GM12891 (cell line): ENCODE data around the gene ODAD4. TPM values are rescaled to one million over a fixed set of nuclear protein-coding genes. Genes with fewer than 3 reads are reported as not detected.

Experiments
- DNase-seq: peaks from one replicate; pipeline ENCODE4 v3.0.0; 2011; ENCODE audit warnings: low spot score; ENCODE audit not compliant: insufficient read length
- FAIRE-seq: peaks from 2 replicates; lab custom pipeline; 2011; peaks lifted over from hg19 to GRCh38; lab: Jason Lieb, UNC
- PAX5 ChIP-seq: IDR thresholded peaks from 2 replicates; pipeline ENCODE4 v1.6.1; 2011; ENCODE audit warnings: low read length, moderate library complexity, mild to moderate bottlenecking; ENCODE audit not compliant: insufficient read depth, severe bottlenecking
- POLR2A ChIP-seq: IDR thresholded peaks from 2 replicates; pipeline ENCODE4 v1.6.1; 2011; ENCODE audit warnings: low read depth, low read length, control low read depth
- POLR2AphosphoS5 ChIP-seq: IDR thresholded peaks from 2 replicates; pipeline ENCODE4 v1.6.1; 2011; ENCODE audit warnings: low read depth, low read length, control low read depth
- POU2F2 ChIP-seq: IDR thresholded peaks from 2 replicates; pipeline ENCODE4 v1.6.1; 2011; ENCODE audit warnings: low read depth, mild to moderate bottlenecking, control low read depth, low read length, moderate library complexity
- SPI1 ChIP-seq: IDR thresholded peaks from 2 replicates; pipeline ENCODE4 v1.6.1; 2011; ENCODE audit warnings: low read depth, low read length, control low read depth
- TAF1 ChIP-seq: IDR thresholded peaks from 2 replicates; pipeline ENCODE4 v1.6.1; 2011; ENCODE audit warnings: low read depth, low read length, control low read depth
- polyA plus RNA-seq: library from polyadenylated mRNA; unstranded; fragments of >200 nt; gene quantifications from one replicate; pipeline ENCODE4 v1.2.1, GENCODE V29; 2012; ENCODE audit warnings: low read depth, missing spikeins, inconsistent platforms; ENCODE audit not compliant: missing spikeins

The ODAD4 gene
- 0.51 TPM for polyA plus RNA-seq

GRCh38 chr17:41930009-41930832 lies at the start of gene ODAD4:
Gene ODAD4 (plus strand): TSS chr17:41930617. CDS start chr17:41930724, 107 bp downstream.
- TF ChIP-seq TAF1 (peak; percentile 74), SPI1 (no peak; the same call in 1 of the 2 replicates), POU2F2 (no peak), POLR2AphosphoS5 (peak; percentile 90), POLR2A (peak; percentile 90), PAX5 (peak; percentile 59)
- FAIRE-seq, result peak; percentile 93

GRCh38 chr17:41882756-41883155 lies 47.7 kb upstream of the ODAD4 start:
- TF ChIP-seq POLR2AphosphoS5 (no peak), POU2F2 (no peak), TAF1 (no peak), PAX5 (no peak), POLR2A (no peak), SPI1 (no peak)
- FAIRE-seq, result no peak
- DNase-seq, result no peak

More at GRCh38 chr17:41930009-41930832, at the start of gene ODAD4:
- DNase-seq, result peak; percentile 88

GRCh38 chr17:41885733-41886132 lies 44.7 kb upstream of the ODAD4 start:
- no peak for TF ChIP-seq PAX5
- TF ChIP-seq POU2F2, result no peak
- no peak for TF ChIP-seq TAF1
- no peak for TF ChIP-seq POLR2AphosphoS5
- no peak for TF ChIP-seq POLR2A
- TF ChIP-seq SPI1, result no peak
- DNase-seq (no peak), FAIRE-seq (no peak)

GRCh38 chr17:41888332-41888965 lies 42.0 kb upstream of the ODAD4 start:
- FAIRE-seq (no peak), DNase-seq (no peak)
- TF ChIP-seq POLR2AphosphoS5 (no peak), POLR2A (no peak), TAF1 (no peak), POU2F2 (no peak), PAX5 (no peak), SPI1 (no peak)

- FAIRE-seq (no peak), DNase-seq (no peak)
- TF ChIP-seq POLR2AphosphoS5 (no peak), POU2F2 (no peak)
These were observed 39.0 kb upstream of the ODAD4 start for GRCh38 chr17:41891135-41892020.

GRCh38 chr17:41892021-41892376 lies 38.4 kb upstream of the ODAD4 start:
- no peak for TF ChIP-seq TAF1
- no peak for TF ChIP-seq POLR2AphosphoS5
- TF ChIP-seq POU2F2, result no peak
- TF ChIP-seq SPI1, result no peak
- TF ChIP-seq POLR2A, result no peak
- no peak for TF ChIP-seq PAX5
- FAIRE-seq, result no peak
- no peak for DNase-seq

- FAIRE-seq (peak; percentile 45), DNase-seq (no peak)
- TF ChIP-seq POLR2A (no peak), TAF1 (no peak), POU2F2 (no peak), PAX5 (no peak)
These were observed 37.0 kb upstream of the ODAD4 start for GRCh38 chr17:41893384-41893783.

GRCh38 chr17:41894791-41895331 lies 35.6 kb upstream of the ODAD4 start:
- TF ChIP-seq POLR2A (no peak), POLR2AphosphoS5 (no peak; the same call in 1 of the 2 replicates), POU2F2 (no peak), SPI1 (no peak), PAX5 (no peak), TAF1 (no peak)
- DNase-seq (no peak), FAIRE-seq (no peak)

GRCh38 chr17:41895617-41896016 lies 34.8 kb upstream of the ODAD4 start:
- no peak for FAIRE-seq
- TF ChIP-seq POLR2AphosphoS5 (no peak), SPI1 (no peak), POLR2A (no peak), POU2F2 (no peak), PAX5 (no peak)

More at GRCh38 chr17:41895617-41896016, 34.8 kb upstream of the ODAD4 start:
- DNase-seq, result no peak
